GM15510 (cell line): ENCODE results near the gene CCNI.

Experiments
- POLR2A ChIP-seq: IDR thresholded peaks from 3 replicates; pipeline ENCODE4 v1.6.1; 2011; ENCODE audit warnings: borderline replicate concordance; ENCODE audit not compliant: insufficient read length; ENCODE audit errors: extremely low read depth

Gene CCNI

DNA sequence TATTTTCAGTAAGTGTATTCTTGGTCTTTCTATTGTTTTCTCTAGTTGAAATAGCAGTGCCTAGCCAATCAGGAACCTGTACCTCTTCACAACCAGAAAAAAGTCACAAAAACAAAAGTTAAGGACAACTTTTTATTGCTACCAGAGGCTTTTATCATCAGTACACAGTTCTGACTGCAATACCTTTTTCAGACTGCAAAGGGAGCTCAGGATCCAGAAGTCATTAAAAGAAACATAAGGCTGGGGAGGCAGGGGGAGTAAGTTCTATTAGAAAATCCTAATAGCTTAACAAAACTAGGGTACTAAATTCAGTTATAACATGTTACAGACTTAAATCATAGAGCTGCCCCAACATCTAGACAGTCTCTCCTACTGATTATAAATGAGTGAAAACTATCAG lies 28.8 kb downstream of the CCNI start:
- TF ChIP-seq POLR2A, result no peak

DNA sequence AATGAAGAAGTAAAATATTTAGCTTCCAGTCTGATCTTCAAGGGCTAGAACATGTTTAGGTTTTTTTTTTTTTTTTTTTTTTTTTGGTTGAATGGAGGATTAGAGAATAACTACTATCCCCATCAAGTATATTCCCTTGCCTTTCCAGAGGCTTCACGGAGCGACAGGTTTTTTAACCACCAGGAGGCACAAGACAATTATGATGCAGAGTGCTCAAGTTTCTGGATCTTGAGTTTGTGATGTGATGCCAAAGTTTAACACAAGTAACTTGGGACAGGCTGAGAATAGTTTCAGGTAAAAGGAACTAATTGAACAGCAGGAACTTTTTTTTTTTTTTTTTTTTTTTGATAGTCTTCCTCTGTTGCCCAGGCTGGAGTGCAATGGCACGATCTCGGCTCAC lies 30.3 kb downstream of the CCNI start:
- no peak for TF ChIP-seq POLR2A

DNA sequence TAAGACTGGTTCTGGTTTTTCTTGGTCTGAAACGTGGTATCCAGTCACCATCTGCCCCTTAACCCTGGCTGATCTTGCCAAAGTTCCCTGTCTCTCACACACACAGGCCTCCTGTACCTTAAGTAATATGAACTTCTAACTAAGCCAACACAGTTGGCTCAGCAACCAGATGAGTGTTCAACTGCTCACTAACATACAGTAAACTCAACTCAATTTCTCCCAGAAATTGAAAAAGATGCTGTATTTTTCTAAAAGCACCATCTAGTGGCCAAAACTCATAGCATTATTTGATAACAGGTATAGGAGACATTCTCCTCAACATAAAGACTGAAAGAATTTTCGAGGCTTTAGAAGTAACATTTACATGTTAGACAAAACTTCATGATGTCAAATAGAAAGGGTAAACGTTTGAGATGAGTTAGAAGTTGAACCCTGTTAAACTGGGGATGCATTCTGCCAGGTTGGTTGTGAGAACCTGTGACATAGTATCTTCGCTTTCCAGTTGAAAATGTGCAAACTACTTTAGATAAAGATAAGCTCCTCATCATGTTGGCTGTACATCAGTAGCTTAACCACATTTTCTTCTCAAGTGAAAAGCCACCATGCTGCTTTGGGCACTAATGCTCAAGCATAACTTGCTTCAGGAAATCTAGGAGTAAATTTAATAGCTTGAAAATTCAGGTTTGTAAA lies 31.2 kb downstream of the CCNI start:
- TF ChIP-seq POLR2A, result no peak

DNA sequence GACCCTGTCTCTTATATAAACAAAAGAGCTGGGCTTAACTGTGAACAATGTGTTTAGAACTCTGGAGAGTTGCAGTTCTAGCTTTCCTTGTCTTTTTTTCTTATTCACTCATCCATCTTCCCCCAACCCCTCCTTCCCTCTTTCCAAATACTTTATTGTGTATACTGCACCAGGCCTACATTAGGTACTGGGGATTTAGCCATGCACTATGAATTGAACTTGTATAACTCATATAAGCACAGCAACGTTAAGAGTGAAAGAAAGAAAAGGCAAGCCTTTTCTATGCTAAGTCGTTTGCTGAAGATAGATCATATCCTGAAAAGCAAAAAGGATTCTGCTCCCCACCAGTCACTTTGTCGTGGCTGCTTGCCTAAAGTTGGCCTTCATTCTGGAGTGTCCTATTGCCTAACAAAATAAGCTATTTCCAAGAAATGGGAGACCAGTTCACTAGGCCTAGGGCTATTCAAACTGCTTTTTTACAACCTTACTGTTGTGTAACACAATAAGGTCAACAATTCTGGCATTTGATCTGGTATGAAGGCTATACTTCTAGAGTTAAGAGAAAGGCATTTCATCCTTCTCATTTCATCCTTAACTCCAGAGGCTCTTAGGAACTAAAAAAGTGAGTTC lies 32.2 kb downstream of the CCNI start:
- TF ChIP-seq POLR2A, result no peak

DNA sequence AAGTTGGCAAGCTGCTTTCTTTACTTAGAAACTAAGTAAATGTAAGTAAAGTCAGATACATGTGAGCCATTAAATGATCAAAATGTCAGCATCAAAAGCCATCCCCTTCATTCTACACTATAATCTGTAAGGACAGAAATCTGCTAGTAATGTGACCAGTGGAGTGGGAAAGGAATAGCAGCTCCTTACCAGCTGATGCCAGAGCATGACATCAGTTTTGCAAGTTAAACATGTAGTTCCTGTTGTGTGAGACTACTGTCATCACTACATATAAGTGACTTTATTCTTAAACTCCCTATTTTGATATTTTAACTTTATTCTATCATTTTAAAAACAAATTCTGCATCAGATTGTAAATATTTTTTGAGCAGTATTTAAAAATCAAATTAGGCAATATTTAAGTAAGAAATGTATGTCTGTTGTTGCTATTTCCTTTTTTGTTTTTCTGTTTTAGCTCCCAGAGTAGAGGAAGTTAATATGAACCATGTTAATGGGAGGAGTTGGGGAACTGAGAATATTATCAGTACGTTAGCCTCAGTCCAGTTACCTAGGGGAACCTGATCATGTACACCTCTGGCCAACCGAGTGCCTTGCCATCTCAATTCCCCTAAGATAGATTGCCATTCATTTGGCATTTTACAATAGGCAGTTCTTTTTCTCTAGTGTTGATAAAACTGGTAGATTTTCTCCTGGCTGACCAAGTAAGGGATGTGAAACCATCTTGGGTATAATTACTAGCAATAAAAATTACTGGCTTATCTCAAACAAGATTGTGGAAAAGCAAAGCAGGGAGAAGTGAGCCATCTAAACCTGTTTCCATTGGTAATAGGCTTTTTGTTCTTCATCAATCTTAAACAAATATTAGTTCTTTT lies 34.7 kb downstream of the CCNI start:
- no peak for TF ChIP-seq POLR2A

DNA sequence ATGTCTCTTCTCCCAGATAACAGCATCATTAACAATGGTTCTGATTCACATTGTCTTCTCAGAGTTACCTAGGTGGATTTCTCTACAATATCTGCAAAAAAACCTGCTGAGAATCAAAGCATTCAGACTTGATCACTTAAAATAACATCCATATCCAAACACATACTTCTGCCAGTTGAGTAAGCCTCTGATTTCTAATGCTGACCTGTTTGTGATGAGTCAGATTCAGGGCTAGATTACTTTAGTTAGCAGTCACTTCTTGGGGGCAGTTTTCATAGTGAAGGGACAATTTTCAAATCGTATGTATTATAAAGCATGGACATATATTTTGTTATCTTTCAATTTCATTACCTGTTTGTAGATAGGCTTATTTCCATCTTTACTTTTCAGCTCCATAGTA lies 35.5 kb downstream of the CCNI start:
- no peak for TF ChIP-seq POLR2A

DNA sequence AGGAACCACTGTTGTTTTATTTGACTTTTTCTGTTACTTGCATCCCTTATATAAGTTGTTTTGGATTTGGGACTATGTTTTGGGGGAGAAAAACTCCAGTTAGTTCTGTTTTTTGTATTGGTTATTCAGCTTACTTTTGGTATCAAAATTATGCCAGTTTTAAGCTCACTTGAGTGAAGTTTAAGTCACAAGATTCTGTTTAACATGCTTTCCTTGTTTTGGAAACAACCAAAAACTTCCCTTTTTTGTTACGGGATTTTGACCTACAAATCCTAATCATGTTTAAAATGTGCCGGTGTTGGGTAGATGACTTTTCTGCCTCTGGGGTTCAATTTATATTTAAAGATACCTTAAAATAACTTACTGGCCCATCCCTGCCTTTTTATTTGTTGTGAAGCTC lies 36.0 kb downstream of the CCNI start:
- TF ChIP-seq POLR2A, result no peak

DNA sequence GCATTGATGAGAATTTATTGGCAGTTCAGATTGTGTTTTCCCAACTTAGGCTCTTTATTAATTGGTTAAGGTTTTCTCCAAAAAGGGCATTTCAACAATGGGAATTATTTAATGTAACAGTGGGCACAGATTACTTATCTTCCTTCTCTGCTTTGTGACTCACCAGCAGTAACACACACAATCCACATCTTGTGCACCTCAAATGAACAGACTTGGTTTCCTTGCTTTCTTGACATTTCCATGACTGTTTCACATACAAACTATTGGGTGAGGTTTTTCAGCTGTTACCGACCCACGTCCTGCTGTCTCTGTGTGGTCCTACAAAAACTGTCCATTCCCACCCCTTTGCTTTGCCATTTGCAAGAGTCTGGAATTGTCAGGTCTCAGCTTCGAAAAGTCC lies 38.1 kb downstream of the CCNI start:
- no peak for TF ChIP-seq POLR2A

DNA sequence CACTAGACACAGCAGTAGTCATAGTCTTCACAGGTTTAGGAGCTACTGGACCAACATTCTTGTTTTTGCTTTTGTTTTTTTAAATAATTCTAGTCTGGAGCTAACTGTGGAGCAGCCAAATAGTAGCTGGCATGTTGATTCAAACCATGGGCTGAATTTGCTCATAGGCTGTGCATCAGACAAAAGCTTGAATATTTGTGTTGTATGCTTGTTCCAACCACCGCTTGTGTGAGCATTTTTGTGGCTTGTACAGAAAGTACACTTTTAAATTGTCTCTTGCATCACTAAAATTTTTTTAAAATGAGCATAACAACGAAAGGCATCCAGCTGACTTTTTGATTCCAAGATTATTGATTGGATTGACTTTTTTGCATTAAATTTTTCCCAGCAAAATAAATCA lies 39.6 kb downstream of the CCNI start:
- TF ChIP-seq POLR2A, result no peak

DNA sequence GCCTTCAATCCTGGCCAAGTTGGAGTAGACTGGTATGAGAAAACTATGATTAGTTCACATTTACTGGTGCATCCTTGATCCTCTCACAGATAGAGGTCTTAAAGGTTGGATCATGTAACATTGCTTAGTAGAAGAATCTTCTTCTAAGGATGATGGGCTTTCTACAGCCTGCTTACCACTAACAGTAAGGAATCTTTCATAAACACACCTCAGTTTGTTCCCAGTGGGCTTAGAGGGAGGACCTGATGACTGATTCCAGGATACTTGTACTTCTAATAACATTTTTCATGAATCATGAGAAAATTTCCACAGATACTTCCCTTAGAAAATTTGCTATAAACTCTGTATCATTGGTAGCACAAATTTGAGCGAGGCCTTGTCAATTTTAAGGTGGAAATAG lies 40.6 kb downstream of the CCNI start:
- TF ChIP-seq POLR2A, result no peak

DNA sequence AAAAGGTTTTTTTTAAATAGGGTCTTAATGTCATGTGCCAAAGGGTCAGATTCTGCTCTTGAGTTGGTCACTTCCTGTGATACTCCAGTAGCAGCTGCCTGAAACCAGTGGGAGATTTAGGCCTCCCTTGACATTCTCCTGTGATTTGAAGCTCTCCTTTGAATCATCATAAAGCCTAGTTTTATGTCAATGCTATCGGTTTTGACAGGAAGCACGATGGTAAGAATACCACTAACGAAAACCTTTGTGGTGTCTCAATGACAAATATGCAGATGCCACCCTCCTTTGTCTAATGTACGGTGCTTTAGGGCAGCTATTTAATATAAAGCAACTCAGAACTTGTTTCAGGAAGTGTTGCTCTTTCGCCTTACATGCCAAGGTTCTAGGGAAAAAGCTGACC lies 44.2 kb downstream of the CCNI start:
- TF ChIP-seq POLR2A, result no peak

DNA sequence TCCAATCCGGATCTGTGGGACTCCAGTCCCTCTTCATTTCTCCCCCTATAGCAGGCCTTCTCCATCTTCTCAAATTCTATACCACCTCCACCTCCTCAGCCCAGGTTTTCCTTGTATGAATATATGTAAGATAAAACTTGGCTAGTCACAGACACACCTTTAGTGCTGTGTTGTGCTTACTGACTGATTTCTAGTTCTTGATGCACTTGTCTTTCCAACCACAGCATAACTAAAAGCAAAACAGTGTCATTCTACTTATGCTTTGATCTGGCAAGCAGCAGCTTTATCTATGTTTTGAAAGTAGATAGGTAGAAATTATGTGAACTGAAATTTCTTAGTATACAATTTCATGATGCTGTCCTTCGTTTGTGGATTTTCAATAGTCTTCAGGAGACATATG lies 47.5 kb downstream of the CCNI start:
- TF ChIP-seq POLR2A, result no peak

DNA sequence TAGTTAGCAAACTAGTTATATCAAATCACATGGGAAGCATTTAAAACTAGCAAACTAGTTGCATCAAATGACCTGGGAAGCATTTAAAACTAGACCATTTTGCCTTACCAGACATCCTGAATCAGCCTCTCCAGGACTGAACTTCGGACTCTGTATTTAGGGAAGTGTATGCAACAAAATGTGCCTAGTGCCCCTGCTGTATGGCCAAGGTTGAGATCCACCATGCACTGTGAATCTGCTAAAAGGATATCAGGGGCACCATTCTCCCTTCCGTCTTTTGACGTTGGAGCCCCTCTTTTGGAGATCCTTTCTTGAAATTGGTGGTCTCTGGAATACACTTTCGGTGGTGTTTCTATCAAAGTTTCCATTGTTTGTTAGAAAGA lies 49.5 kb downstream of the CCNI start:
- no peak for TF ChIP-seq POLR2A

DNA sequence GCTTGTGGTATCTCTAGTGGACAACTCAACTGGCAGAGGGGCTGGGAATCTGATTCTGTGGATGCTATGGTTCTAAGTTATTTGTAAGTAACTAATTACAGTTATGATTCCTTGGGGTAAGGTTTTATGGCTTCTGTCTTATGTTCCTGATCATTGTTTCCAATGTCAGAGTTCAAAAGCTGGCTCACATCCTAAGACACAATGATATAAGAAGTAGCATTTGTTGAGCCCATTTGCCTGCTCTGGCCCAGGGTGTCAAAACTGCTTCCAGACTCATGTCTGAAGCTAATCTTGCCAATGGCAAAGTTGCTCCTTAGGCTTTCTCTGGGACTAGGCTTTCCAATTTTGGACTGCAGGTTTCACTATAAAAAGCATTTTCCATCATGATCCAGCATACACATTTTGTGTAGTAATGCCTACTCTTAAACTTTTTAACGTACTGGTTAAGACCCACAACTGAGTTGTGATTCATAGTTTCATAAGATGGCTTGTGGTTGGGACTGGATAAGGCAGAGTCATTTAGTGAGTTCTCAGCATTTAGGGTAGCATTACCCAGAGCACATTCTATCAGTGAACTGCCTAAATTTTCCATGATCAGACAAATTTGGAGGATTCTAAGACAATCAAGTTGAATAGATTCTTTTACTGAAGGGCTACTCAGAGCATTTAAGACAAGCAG lies 50.0 kb downstream of the CCNI start:
- no peak for TF ChIP-seq POLR2A

DNA sequence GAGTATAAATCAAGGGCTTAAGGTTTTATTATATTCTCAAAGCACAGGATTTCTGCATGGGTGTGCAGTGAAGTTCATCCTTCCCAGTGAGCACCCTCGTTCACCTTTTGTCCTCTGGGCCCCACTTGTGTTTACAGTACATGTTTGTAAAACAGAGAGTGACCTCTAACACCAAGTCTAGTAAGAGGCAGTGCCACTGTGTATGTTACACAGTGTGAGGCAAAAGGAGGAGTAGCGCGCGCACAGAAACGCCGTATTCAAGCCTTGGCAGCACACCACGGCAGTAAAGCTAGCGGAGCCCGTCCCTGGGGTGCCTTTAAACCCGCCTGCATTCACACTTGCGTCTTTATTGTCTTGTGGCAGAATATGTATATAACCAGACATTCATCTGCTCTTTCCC lies 51.9 kb downstream of the CCNI start:
- TF ChIP-seq POLR2A, result no peak
